HG02973 (cell line): Measurements from ENCODE around the gene WASHC1.
"Not testable (repeated sequence)": the region's sequence is repeated elsewhere in the genome, so short reads cannot be mapped to it uniquely, and the experiment has no call there.

ENCODE experiments used
- ATAC-seq: cut with Tn5 transposase; IDR thresholded peaks from one replicate; pipeline ENCODE4 v1.9.1; 2021; ENCODE audit warnings: moderate library complexity; ENCODE audit not compliant: unreplicated experiment

The WASHC1 gene

DNA sequence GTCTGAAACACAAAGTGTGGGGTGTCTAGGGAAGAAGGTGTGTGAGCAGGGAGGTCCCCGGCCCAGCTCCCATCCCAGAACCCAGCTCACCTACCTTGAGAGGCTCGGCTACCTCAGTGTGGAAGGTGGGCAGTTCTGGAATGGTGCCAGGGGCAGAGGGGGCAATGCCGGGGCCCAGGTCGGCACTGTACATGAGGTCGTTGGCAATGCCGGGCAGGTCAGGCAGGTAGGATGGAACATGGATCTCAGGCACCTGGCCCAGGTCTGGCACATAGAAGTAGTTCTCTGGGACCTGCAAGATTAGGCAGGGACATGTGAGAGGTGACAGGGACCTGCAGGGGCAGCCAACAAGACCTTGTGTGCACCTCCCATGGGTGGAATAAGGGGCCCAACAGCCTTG, 12.4 kb downstream of the WASHC1 start:
- ATAC-seq: not testable (repeated sequence)

DNA sequence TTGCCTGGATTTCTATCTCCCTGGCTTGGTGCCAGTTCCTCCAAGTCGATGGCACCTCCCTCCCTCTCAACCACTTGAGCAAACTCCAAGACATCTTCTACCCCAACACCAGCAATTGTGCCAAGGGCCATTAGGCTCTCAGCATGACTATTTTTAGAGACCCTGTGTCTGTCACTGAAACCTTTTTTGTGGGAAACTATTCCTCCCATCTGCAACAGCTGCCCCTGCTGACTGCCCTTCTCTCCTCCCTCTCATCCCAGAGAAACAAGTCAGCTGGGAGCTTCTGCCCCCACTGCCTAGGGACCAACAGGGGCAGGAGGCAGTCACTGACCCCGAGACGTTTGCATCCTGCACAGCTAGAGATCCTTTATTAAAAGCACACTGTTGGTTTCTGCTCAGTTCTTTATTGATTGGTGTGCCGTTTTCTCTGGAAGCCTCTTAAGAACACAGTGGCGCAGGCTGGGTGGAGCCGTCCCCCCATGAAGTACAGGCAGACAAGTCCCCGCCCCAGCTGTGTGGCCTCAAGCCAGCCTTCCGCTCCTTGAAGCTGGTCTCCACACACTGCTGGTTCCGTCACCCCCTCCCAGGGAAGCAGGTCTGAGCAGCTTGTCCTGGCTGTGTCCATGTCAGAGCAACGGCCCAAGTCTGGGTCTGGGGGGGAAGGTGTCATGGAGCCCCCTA, 15.0 kb downstream of the WASHC1 start:
- not testable (repeated sequence) for ATAC-seq

DNA sequence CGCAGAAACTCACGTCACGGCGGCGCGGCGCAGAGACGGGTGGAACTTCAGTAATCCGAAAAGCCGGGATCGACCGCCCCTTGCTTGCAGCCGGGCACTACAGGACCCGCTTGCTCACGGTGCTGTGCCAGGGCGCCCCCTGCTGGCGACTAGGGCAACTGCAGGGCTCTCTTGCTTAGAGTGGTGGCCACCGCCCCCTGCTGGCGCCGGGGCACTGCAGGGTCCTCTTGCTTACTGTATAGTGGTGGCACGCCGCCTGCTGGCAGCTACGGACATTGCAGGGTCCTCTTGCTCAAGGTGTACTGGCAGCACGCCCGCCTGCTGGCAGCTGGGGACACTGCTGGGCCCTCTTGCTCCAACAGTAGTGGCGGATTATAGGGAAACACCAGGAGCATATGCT, 18.1 kb downstream of the WASHC1 start:
- not testable (repeated sequence) for ATAC-seq

DNA sequence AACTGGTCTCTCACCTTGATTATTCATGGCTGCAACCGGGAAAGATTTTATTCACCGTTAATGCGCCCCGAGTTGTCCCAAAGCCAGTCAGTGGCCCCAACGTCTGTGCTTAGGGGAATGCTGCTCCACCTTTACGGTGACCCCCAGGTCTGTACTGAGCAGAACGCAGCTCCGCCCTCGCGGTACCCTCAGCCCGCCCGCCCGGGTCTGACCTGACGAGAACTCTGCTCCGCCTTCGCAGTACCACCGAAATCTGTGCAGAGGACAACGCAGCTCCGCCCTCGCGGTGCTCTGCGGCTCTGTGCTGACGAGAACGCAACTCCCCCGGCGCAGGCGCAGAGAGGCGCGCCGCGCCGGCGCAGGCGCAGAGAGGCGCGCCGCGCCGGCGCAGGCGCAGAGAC, 18.6 kb downstream of the WASHC1 start:
- not testable (repeated sequence) for ATAC-seq

DNA sequence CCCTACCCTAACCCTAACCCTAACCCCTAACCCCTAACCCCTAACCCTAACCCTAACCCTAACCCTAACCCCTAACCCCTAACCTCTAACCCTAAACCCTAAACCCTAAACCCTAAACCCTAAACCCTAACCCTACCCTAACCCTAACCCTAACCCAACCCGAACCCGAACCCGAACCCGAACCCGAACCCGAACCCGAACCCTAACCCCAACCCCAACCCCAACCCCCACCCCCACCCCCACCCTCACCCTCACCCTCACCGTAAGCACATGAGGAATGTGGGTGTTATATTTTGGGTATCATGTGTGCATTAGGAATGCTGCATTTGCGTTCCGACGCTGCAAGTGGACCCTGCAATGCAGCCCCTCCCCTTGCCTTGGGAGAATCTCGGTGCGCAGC, 19.0 kb downstream of the WASHC1 start:
- not testable (repeated sequence) for ATAC-seq
